Trophoblast cell (in vitro differentiated cells and primary cell): Measurements from ENCODE around the gene PRKCB.

Experiments
- DNase-seq, 2 donors: peaks; one replicate each; pipeline ENCODE4 v3.0.0-alpha.2; 2016
- H2AFZ ChIP-seq: 2 replicates; pipeline ENCODE4 v1.6.1; 2013; ENCODE audit warnings: low read length, moderate library complexity, mild to moderate bottlenecking; ENCODE audit not compliant: insufficient read depth, poor library complexity
- H2AK5ac ChIP-seq: 2 replicates; pipeline ENCODE4 v1.6.1; 2013; ENCODE audit warnings: mild to moderate bottlenecking, low read length
- H2BK120ac ChIP-seq: 2 replicates; pipeline ENCODE4 v1.6.1; 2013; ENCODE audit warnings: low read length, mild to moderate bottlenecking, moderate library complexity; ENCODE audit not compliant: insufficient read depth, poor library complexity
- H2BK12ac ChIP-seq: 2 replicates; pipeline ENCODE4 v1.6.1; 2013; ENCODE audit warnings: mild to moderate bottlenecking, low read length, moderate library complexity
- H2BK5ac ChIP-seq: 2 replicates; pipeline ENCODE4 v1.6.1; 2013; ENCODE audit warnings: low read length, low read depth, moderate library complexity, mild to moderate bottlenecking; ENCODE audit not compliant: poor library complexity
- H3K14ac ChIP-seq: 2 replicates; pipeline ENCODE4 v1.6.1; 2013; ENCODE audit warnings: mild to moderate bottlenecking, low read length
- H3K18ac ChIP-seq: 2 replicates; pipeline ENCODE4 v1.6.1; 2013; ENCODE audit warnings: mild to moderate bottlenecking, low read length
- H3K23ac ChIP-seq: 2 replicates; pipeline ENCODE4 v1.6.1; 2013; ENCODE audit warnings: low read length
- H3K27ac ChIP-seq: 2 replicates; pipeline ENCODE4 v1.5.1; 2013; ENCODE audit warnings: low read depth, mild to moderate bottlenecking, inconsistent platforms, low read length, moderate library complexity
- H3K27me3 ChIP-seq: 2 replicates; pipeline ENCODE4 v1.6.1; 2013; ENCODE audit warnings: inconsistent platforms, mild to moderate bottlenecking, low read length, moderate library complexity; ENCODE audit not compliant: insufficient read depth
- H3K36me3 ChIP-seq, 2 experiments: 1 replicate in 1 of 2; 2 replicates in 1 of 2; pipeline ENCODE4 v1.6.1; 2013; ENCODE audit warnings: low read length in 2 of 2, mild to moderate bottlenecking in 2 of 2, moderate library complexity in 1 of 2; ENCODE audit not compliant: insufficient read depth in 2 of 2, control insufficient read depth in 1 of 2
- H3K4ac ChIP-seq: 2 replicates; pipeline ENCODE4 v1.6.1; 2013; ENCODE audit warnings: low read depth, mild to moderate bottlenecking, low read length, moderate library complexity
- H3K4me1 ChIP-seq, 2 experiments: 1 replicate in 1 of 2; 2 replicates in 1 of 2; pipeline ENCODE4 v1.6.1; 2013; ENCODE audit warnings: low read length in 2 of 2, mild to moderate bottlenecking in 2 of 2, moderate library complexity in 1 of 2; ENCODE audit not compliant: insufficient read depth in 2 of 2, control insufficient read depth in 1 of 2
- H3K4me2 ChIP-seq: 2 replicates; pipeline ENCODE4 v1.6.1; 2013; ENCODE audit warnings: inconsistent platforms, mild to moderate bottlenecking, low read length, moderate library complexity
- H3K4me3 ChIP-seq: 2 replicates; pipeline ENCODE4 v1.5.1; 2013; ENCODE audit warnings: mild to moderate bottlenecking, low read depth, low read length, inconsistent platforms
- H3K79me1 ChIP-seq: one replicate; pipeline ENCODE4 v1.6.1; 2013; ENCODE audit warnings: low read length
- H3K79me2 ChIP-seq: 2 replicates; pipeline ENCODE4 v1.6.1; 2013; ENCODE audit warnings: low read length, mild to moderate bottlenecking; ENCODE audit not compliant: control insufficient read depth, insufficient read depth, poor library complexity
- H3K9ac ChIP-seq: 2 replicates; pipeline ENCODE4 v1.6.1; 2013; ENCODE audit warnings: mild to moderate bottlenecking, low read length
- H3K9me3 ChIP-seq: 2 replicates; pipeline ENCODE4 v1.6.1; 2013; ENCODE audit warnings: low read depth, mild to moderate bottlenecking, control low read depth, inconsistent platforms, low read length; ENCODE audit not compliant: insufficient read depth
- H4K12ac ChIP-seq: 2 replicates; pipeline ENCODE4 v1.6.1; 2013; ENCODE audit warnings: low read depth, mild to moderate bottlenecking, low read length, moderate library complexity
- H4K8ac ChIP-seq: 2 replicates; pipeline ENCODE4 v1.6.1; 2013; ENCODE audit warnings: low read depth, mild to moderate bottlenecking, low read length, moderate library complexity
- H4K91ac ChIP-seq: one replicate; pipeline ENCODE4 v1.6.1; 2013; ENCODE audit warnings: low read depth, mild to moderate bottlenecking, low read length, moderate library complexity
- WGBS: extraction: QIAGEN DNeasy Blood & Tissue Kit; methylation state at CpG from one replicate; pipeline ENCODE4 v1.1.7; 2013; ENCODE audit warnings: missing lambda C conversion rate; ENCODE audit not compliant: insufficient read length, insufficient coverage; ENCODE audit errors: extremely low coverage; 5-methylcytosine and 5-hydroxymethylcytosine counted together

PRKCB gene

GRCh38 chr16:23979441-23979840 lies 143.7 kb downstream of the PRKCB start:
- Histone ChIP-seq H3K36me3 (no peaks in the 10 kb centered on the region), H3K18ac (no peak overlapping the region), H3K4me1 (no peaks in the 10 kb centered on the region), H4K91ac (no peak overlapping the region), H2AK5ac (no peak overlapping the region), H3K27ac (no peak overlapping the region), H2AFZ (no peak overlapping the region), H4K12ac (no peak overlapping the region), H4K8ac (no peak overlapping the region), H3K14ac (no peak overlapping the region), H3K79me1 (no peaks in the 10 kb centered on the region), H3K4ac (no peak overlapping the region), H3K79me2 (no peaks in the 10 kb centered on the region), H3K4me2 (no peak overlapping the region), H3K9me3 (peaks cover 2% of the 10 kb centered on the region), H2BK120ac (no peak overlapping the region), H3K4me3 (no peak overlapping the region), H3K23ac (no peak overlapping the region), H2BK5ac (no peak overlapping the region), H3K27me3 (no peaks in the 10 kb centered on the region), H3K9ac (no peak overlapping the region), H2BK12ac (no peak overlapping the region)
- DNase-seq: no peak
- no CpG with 5 or more reads among the region's 6 CpGs for WGBS

- Histone ChIP-seq H4K8ac (no peak overlapping the region), H2AK5ac (no peak overlapping the region), H3K9ac (no peak overlapping the region), H3K79me2 (no peaks in the 10 kb centered on the region), H3K27ac (no peak overlapping the region), H3K4me3 (no peak overlapping the region), H2AFZ (no peak overlapping the region), H2BK5ac (no peak overlapping the region), H2BK120ac (no peak overlapping the region), H3K23ac (no peak overlapping the region), H3K79me1 (no peaks in the 10 kb centered on the region), H3K4me1 (no peaks in the 10 kb centered on the region), H3K18ac (no peak overlapping the region), H3K27me3 (no peaks in the 10 kb centered on the region), H4K12ac (no peak overlapping the region), H3K4ac (no peak overlapping the region), H3K36me3 (no peaks in the 10 kb centered on the region), H2BK12ac (no peak overlapping the region), H3K4me2 (no peak overlapping the region), H3K9me3 (peaks cover 2% of the 10 kb centered on the region), H4K91ac (no peak overlapping the region), H3K14ac (no peak overlapping the region)
- WGBS: no CpG with 5 or more reads among the region's 4 CpGs
- no peak for DNase-seq
Measured at GRCh38 chr16:23979982-23980381, 144.2 kb downstream of the PRKCB start.

GRCh38 chr16:23981429-23982399 lies 145.9 kb downstream of the PRKCB start:
- Histone ChIP-seq H3K79me1 (no peaks in the 10 kb centered on the region), H3K4me2 (no peak overlapping the region), H3K4ac (no peak overlapping the region), H3K27ac (no peak overlapping the region), H2BK5ac (no peak overlapping the region), H3K9ac (no peak overlapping the region), H2BK120ac (no peak overlapping the region), H3K14ac (no peak overlapping the region), H3K27me3 (no peaks in the 10 kb centered on the region), H4K91ac (no peak overlapping the region), H3K4me3 (no peak overlapping the region), H3K9me3 (no peaks in the 10 kb centered on the region), H4K12ac (no peak overlapping the region), H3K18ac (no peak overlapping the region), H3K79me2 (no peaks in the 10 kb centered on the region), H3K23ac (no peak overlapping the region), H4K8ac (no peak overlapping the region), H3K4me1 (no peaks in the 10 kb centered on the region), H2AK5ac (no peak overlapping the region), H3K36me3 (no peaks in the 10 kb centered on the region), H2BK12ac (no peak overlapping the region), H2AFZ (no peak overlapping the region)
- no peak for DNase-seq
- WGBS: no CpG with 5 or more reads among the region's 4 CpGs

GRCh38 chr16:23986455-23986854 lies 150.7 kb downstream of the PRKCB start:
- H2AK5ac ChIP-seq: no peak overlapping the region
- no peak for DNase-seq
- no peak overlapping the region for H4K8ac ChIP-seq
- H3K14ac ChIP-seq: no peak overlapping the region
- no CpG with 5 or more reads among the region's 2 CpGs for WGBS
- H3K27me3 ChIP-seq: no peaks in the 10 kb centered on the region
- H2BK5ac ChIP-seq: no peak overlapping the region
- H3K18ac ChIP-seq: no peak overlapping the region
- H3K9ac ChIP-seq: no peak overlapping the region
- no peak overlapping the region for H3K4me3 ChIP-seq
- no peak overlapping the region for H2BK12ac ChIP-seq
- no peak overlapping the region for H2BK120ac ChIP-seq
- no peak overlapping the region for H3K4ac ChIP-seq
- no peaks in the 10 kb centered on the region for H3K79me2 ChIP-seq
- no peak overlapping the region for H3K4me2 ChIP-seq
- no peak overlapping the region for H4K91ac ChIP-seq
- H3K4me1 ChIP-seq: peaks cover 0 to 3% of the 10 kb centered on the region in 2 experiments
- H3K36me3 ChIP-seq: no peaks in the 10 kb centered on the region
- H3K79me1 ChIP-seq: no peaks in the 10 kb centered on the region
- H3K27ac ChIP-seq: no peak overlapping the region
- no peaks in the 10 kb centered on the region for H3K9me3 ChIP-seq
- H3K23ac ChIP-seq: no peak overlapping the region
- no peak overlapping the region for H4K12ac ChIP-seq
- no peak overlapping the region for H2AFZ ChIP-seq
